HG02798 (cell line): ENCODE data around the gene AGAP1.

ENCODE experiments used
- ATAC-seq: cut with Tn5 transposase; IDR thresholded peaks from one replicate; pipeline ENCODE4 v1.9.1; 2021; ENCODE audit warnings: mild to moderate bottlenecking; ENCODE audit not compliant: unreplicated experiment, poor library complexity

AGAP1 gene

GRCh38 chr2:235773188-235773928, 279.5 kb downstream of the AGAP1 start:
- ATAC-seq: no peak

GRCh38 chr2:235774153-235774870, 280.5 kb downstream of the AGAP1 start:
- ATAC-seq: no peak

GRCh38 chr2:235776531-235776930, 282.7 kb downstream of the AGAP1 start:
- no peak for ATAC-seq

- ATAC-seq: peak; percentile 70
Observed at GRCh38 chr2:235779444-235779896, 285.6 kb downstream of the AGAP1 start.

GRCh38 chr2:235780401-235780800, 286.6 kb downstream of the AGAP1 start:
- no peak for ATAC-seq

GRCh38 chr2:235781775-235782174, 287.9 kb downstream of the AGAP1 start:
- no peak for ATAC-seq

- no peak for ATAC-seq
Observed at GRCh38 chr2:235784788-235785187, 290.9 kb downstream of the AGAP1 start.

- no peak for ATAC-seq
Observed at GRCh38 chr2:235789552-235789951, 295.7 kb downstream of the AGAP1 start.

- ATAC-seq: no peak
Observed at GRCh38 chr2:235793163-235793752, 299.4 kb downstream of the AGAP1 start.

- ATAC-seq: no peak
Observed at GRCh38 chr2:235799281-235799680, 305.4 kb downstream of the AGAP1 start.

GRCh38 chr2:235802542-235802941, 308.7 kb downstream of the AGAP1 start:
- ATAC-seq: no peak

GRCh38 chr2:235803028-235803427, 309.2 kb downstream of the AGAP1 start:
- ATAC-seq: no peak

- no peak for ATAC-seq
Observed at GRCh38 chr2:235804676-235805075, 310.8 kb downstream of the AGAP1 start.

GRCh38 chr2:235806986-235807750, 313.3 kb downstream of the AGAP1 start:
- ATAC-seq: no peak

- ATAC-seq: no peak
Observed at GRCh38 chr2:235808366-235808765, 314.5 kb downstream of the AGAP1 start.

GRCh38 chr2:235810252-235810651, 316.4 kb downstream of the AGAP1 start:
- no peak for ATAC-seq

GRCh38 chr2:235810846-235811245, 317.0 kb downstream of the AGAP1 start:
- no peak for ATAC-seq

GRCh38 chr2:235811446-235812184, 317.8 kb downstream of the AGAP1 start:
- no peak for ATAC-seq

- no peak for ATAC-seq
Observed at GRCh38 chr2:235812185-235812665, 318.4 kb downstream of the AGAP1 start.

- no peak for ATAC-seq
Observed at GRCh38 chr2:235813398-235813797, 319.6 kb downstream of the AGAP1 start.
